GM23338 (cell line): ENCODE measurements around the gene LCE6A. TPM values are rescaled to one million over a fixed set of nuclear protein-coding genes. Genes with fewer than 3 reads are reported as not detected.

Experiments used
- ATAC-seq: fragments of 200-7000 bp; cut with Tn5 transposase; 3 replicates; pipeline ENCODE4 v1.9.1; 2020
- DNase-seq: peaks from one replicate; pipeline ENCODE4 v3.0.0-alpha.2; 2015; ENCODE audit warnings: low spot score
- H2AFZ ChIP-seq: fragments of 200-600 bp; sonication (generic); 2 replicates; pipeline ENCODE4 v1.8.0; 2016; ENCODE audit warnings: antibody characterized with exemption, mild to moderate bottlenecking, moderate library complexity
- H3F3A ChIP-seq: fragments of 200-600 bp; sonication (generic); replicated peaks from 2 replicates; pipeline ENCODE4 v1.8.0; 2017; ENCODE audit warnings: antibody characterized with exemption, mixed run types, low read depth
- H3K27ac ChIP-seq: fragments of 200-600 bp; sonication (generic); 2 replicates; pipeline ENCODE4 v1.6.1; 2016; ENCODE audit warnings: low read depth
- H3K27me3 ChIP-seq: fragments of 200-600 bp; sonication (generic); 2 replicates; pipeline ENCODE4 v1.8.0; 2016; ENCODE audit warnings: mild to moderate bottlenecking, mixed run types, moderate library complexity; ENCODE audit not compliant: insufficient read depth
- H3K36me3 ChIP-seq: fragments of 200-600 bp; sonication (generic); 2 replicates; pipeline ENCODE4 v1.8.0; 2016; ENCODE audit warnings: mild to moderate bottlenecking; ENCODE audit not compliant: insufficient read depth
- H3K4me1 ChIP-seq: fragments of 200-600 bp; sonication (generic); 2 replicates; pipeline ENCODE4 v1.8.0; 2016; ENCODE audit warnings: mild to moderate bottlenecking, moderate library complexity; ENCODE audit not compliant: insufficient read depth
- H3K4me2 ChIP-seq: fragments of 200-600 bp; sonication (generic); 2 replicates; pipeline ENCODE4 v1.7.1; 2017; ENCODE audit warnings: mixed run types
- H3K4me3 ChIP-seq: fragments of 200-600 bp; sonication (generic); 2 replicates; pipeline ENCODE4 v1.6.1; 2016; ENCODE audit warnings: mixed run types
- H3K79me2 ChIP-seq: fragments of 200-600 bp; sonication (generic); replicated peaks from 2 replicates; pipeline ENCODE4 v1.8.0; 2017; ENCODE audit warnings: mild to moderate bottlenecking; ENCODE audit not compliant: insufficient read depth
- H3K9me2 ChIP-seq: fragments of 200-600 bp; sonication (generic); 2 replicates; pipeline ENCODE4 v1.8.0; 2017; ENCODE audit not compliant: insufficient read depth
- H4K20me1 ChIP-seq: fragments of 200-600 bp; sonication (generic); replicated peaks from 2 replicates; pipeline ENCODE4 v1.8.0; 2017; ENCODE audit warnings: mild to moderate bottlenecking; ENCODE audit not compliant: insufficient read depth
- H3K27ac Mint-ChIP-seq: 2 replicates; pipeline ENCODE4 v1.8.0; 2020; ENCODE audit warnings: inconsistent platforms, mild to moderate bottlenecking, moderate library complexity, mixed read lengths
- H3K27me3 Mint-ChIP-seq: 3 replicates; pipeline ENCODE4 v1.8.0; 2022; ENCODE audit warnings: low read depth, mild to moderate bottlenecking, moderate library complexity, mixed read lengths, inconsistent platforms; ENCODE audit not compliant: insufficient read depth, poor library complexity
- H3K36me3 Mint-ChIP-seq: 3 replicates; pipeline ENCODE4 v1.8.0; 2021; ENCODE audit warnings: low read depth, mild to moderate bottlenecking, inconsistent platforms, moderate library complexity, mixed read lengths
- H3K4me1 Mint-ChIP-seq: 3 replicates; pipeline ENCODE4 v1.8.0; 2020; ENCODE audit warnings: mild to moderate bottlenecking, inconsistent platforms, mixed read lengths
- H3K4me3 Mint-ChIP-seq: 3 replicates; pipeline ENCODE4 v1.8.0; 2021; ENCODE audit warnings: moderate library complexity, mild to moderate bottlenecking, inconsistent platforms, mixed read lengths
- H3K9me3 Mint-ChIP-seq: 3 replicates; pipeline ENCODE4 v1.8.0; 2020; ENCODE audit warnings: moderate library complexity, mild to moderate bottlenecking, inconsistent platforms, mixed read lengths
- CREB1 ChIP-seq: fragments of 250-450 bp; sonication (Bioruptor Pico); IDR thresholded peaks from 2 replicates; pipeline ENCODE4 v1.5.0; 2020; ENCODE audit warnings: low read depth, mild to moderate bottlenecking, moderate library complexity
- EZH2 ChIP-seq: fragments of 200-600 bp; sonication (generic); IDR thresholded peaks from one replicate; pipeline ENCODE4 v1.8.0; 2017; ENCODE audit warnings: antibody characterized with exemption, mild to moderate bottlenecking, low read depth; ENCODE audit not compliant: unreplicated experiment
- EZH2phosphoT487 ChIP-seq: fragments of 200-600 bp; sonication (generic); IDR thresholded peaks from one replicate; pipeline ENCODE4 v1.8.1; 2018; ENCODE audit warnings: antibody characterized with exemption; ENCODE audit not compliant: unreplicated experiment
- JUNB ChIP-seq: IDR thresholded peaks from one replicate; pipeline ENCODE4 v1.6.1; 2016; ENCODE audit warnings: antibody characterized with exemption; ENCODE audit not compliant: unreplicated experiment
- NANOG ChIP-seq: IDR thresholded peaks from 2 replicates; pipeline ENCODE4 v1.6.1; 2016; ENCODE audit warnings: antibody characterized with exemption, borderline replicate concordance
- POLR2AphosphoS5 ChIP-seq: IDR thresholded peaks from 2 replicates; pipeline ENCODE4 v1.6.1; 2016; ENCODE audit warnings: antibody characterized with exemption, low read depth
- STAT1 ChIP-seq: IDR thresholded peaks from one replicate; pipeline ENCODE4 v1.6.1; 2016; ENCODE audit warnings: antibody characterized with exemption; ENCODE audit not compliant: unreplicated experiment
- ZNF114 ChIP-seq: fragments of 250-450 bp; sonication (Bioruptor Pico); IDR thresholded peaks from 2 replicates; pipeline ENCODE4 v1.5.0; 2020; ENCODE audit warnings: mild to moderate bottlenecking, moderate library complexity
- ZNF331 ChIP-seq: fragments of 250-450 bp; sonication (Bioruptor Pico); IDR thresholded peaks from 2 replicates; pipeline ENCODE4 v1.5.0; 2020; ENCODE audit warnings: low read depth, mild to moderate bottlenecking, moderate library complexity
- polyA plus RNA-seq: library from polyadenylated mRNA; unstranded; fragments of >200 nt; fragmentation: Nextera tagmentation; extraction: Ambion mirVana; gene quantifications from 2 replicates; pipeline ENCODE4 v1.2.1, GENCODE V29; 2016
- total RNA-seq: library from RNA; depleted of rRNA; stranded (reverse); fragments of >200 nt; shearing (Covaris generic); gene quantifications from 2 replicates; pipeline ENCODE4 v1.2.3, GENCODE V29; 2014
- TF ChIP-seq, protein P1 (sequence below): fragments of 250-450 bp; sonication (Bioruptor Pico); IDR thresholded peaks from 2 replicates; pipeline ENCODE4 v1.5.0; 2020; ENCODE audit warnings: mild to moderate bottlenecking, moderate library complexity
- TF ChIP-seq, protein P2 (sequence below), 2 experiments: fragments of 200-600 bp in 1 of 2; sonication (generic) in 1 of 2; conservative IDR thresholded peaks; 2 replicates each; pipeline versions ENCODE4 v1.5.1 to v1.6.1; 2016 to 2017; ENCODE audit warnings: antibody characterized with exemption in 2 of 2, low read depth in 2 of 2, mild to moderate bottlenecking in 2 of 2, moderate library complexity in 1 of 2

The LCE6A gene
- total and polyA plus RNA-seq, 2 experiments from 2014 or later = not detected

GRCh38 chr1:152824964-152825363, 17.7 kb upstream of the LCE6A start:
- DNase-seq = no peak
- H3K4me2 ChIP-seq = no peak overlapping the region
- no peak overlapping the region for H2AFZ ChIP-seq
- H3K4me3 Mint-ChIP-seq = no peak overlapping the region
- no peak for ATAC-seq
- H3K27me3 ChIP-seq = no peaks in the 10 kb centered on the region
- no peak overlapping the region for H3K27ac ChIP-seq
- no peaks in the 10 kb centered on the region for H3K36me3 ChIP-seq
- peaks cover 6% of the 10 kb centered on the region; the same call in 2 of the 3 replicates for H3K9me3 Mint-ChIP-seq
- no peaks in the 10 kb centered on the region for H3K4me1 ChIP-seq
- H3K36me3 Mint-ChIP-seq = no peaks in the 10 kb centered on the region
- no peaks in the 10 kb centered on the region for H3F3A ChIP-seq
- no peaks in the 10 kb centered on the region for H3K9me2 ChIP-seq
- no peak overlapping the region for H3K27ac Mint-ChIP-seq
- peaks cover 3% of the 10 kb centered on the region for H3K27me3 Mint-ChIP-seq
- TF ChIP-seq, protein P1, sequence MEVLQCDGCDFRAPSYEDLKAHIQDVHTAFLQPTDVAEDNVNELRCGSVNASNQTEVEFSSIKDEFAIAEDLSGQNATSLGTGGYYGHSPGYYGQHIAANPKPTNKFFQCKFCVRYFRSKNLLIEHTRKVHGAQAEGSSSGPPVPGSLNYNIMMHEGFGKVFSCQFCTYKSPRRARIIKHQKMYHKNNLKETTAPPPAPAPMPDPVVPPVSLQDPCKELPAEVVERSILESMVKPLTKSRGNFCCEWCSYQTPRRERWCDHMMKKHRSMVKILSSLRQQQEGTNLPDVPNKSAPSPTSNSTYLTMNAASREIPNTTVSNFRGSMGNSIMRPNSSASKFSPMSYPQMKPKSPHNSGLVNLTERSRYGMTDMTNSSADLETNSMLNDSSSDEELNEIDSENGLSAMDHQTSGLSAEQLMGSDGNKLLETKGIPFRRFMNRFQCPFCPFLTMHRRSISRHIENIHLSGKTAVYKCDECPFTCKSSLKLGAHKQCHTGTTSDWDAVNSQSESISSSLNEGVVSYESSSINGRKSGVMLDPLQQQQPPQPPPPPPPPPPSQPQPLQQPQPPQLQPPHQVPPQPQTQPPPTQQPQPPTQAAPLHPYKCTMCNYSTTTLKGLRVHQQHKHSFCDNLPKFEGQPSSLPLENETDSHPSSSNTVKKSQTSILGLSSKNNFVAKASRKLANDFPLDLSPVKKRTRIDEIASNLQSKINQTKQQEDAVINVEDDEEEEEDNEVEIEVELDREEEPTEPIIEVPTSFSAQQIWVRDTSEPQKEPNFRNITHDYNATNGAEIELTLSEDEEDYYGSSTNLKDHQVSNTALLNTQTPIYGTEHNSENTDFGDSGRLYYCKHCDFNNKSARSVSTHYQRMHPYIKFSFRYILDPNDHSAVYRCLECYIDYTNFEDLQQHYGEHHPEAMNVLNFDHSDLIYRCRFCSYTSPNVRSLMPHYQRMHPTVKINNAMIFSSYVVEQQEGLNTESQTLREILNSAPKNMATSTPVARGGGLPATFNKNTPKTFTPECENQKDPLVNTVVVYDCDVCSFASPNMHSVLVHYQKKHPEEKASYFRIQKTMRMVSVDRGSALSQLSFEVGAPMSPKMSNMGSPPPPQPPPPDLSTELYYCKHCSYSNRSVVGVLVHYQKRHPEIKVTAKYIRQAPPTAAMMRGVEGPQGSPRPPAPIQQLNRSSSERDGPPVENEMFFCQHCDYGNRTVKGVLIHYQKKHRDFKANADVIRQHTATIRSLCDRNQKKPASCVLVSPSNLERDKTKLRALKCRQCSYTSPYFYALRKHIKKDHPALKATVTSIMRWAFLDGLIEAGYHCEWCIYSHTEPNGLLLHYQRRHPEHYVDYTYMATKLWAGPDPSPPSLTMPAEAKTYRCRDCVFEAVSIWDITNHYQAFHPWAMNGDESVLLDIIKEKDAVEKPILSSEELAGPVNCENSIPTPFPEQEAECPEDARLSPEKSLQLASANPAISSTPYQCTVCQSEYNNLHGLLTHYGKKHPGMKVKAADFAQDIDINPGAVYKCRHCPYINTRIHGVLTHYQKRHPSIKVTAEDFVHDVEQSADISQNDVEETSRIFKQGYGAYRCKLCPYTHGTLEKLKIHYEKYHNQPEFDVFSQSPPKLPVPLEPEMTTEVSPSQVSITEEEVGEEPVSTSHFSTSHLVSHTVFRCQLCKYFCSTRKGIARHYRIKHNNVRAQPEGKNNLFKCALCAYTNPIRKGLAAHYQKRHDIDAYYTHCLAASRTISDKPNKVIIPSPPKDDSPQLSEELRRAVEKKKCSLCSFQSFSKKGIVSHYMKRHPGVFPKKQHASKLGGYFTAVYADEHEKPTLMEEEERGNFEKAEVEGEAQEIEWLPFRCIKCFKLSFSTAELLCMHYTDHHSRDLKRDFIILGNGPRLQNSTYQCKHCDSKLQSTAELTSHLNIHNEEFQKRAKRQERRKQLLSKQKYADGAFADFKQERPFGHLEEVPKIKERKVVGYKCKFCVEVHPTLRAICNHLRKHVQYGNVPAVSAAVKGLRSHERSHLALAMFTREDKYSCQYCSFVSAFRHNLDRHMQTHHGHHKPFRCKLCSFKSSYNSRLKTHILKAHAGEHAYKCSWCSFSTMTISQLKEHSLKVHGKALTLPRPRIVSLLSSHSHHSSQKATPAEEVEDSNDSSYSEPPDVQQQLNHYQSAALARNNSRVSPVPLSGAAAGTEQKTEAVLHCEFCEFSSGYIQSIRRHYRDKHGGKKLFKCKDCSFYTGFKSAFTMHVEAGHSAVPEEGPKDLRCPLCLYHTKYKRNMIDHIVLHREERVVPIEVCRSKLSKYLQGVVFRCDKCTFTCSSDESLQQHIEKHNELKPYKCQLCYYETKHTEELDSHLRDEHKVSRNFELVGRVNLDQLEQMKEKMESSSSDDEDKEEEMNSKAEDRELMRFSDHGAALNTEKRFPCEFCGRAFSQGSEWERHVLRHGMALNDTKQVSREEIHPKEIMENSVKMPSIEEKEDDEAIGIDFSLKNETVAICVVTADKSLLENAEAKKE (CRISPR knock-in tag) = no peak
- TF ChIP-seq ZNF114 (CRISPR knock-in tag) (no peak), EZH2 (no peak), CREB1 (CRISPR knock-in tag) (no peak), ZNF331 (CRISPR knock-in tag) (no peak), EZH2phosphoT487 (no peak), JUNB (no peak), POLR2AphosphoS5 (no peak), NANOG (no peak), STAT1 (no peak)
- TF ChIP-seq, protein P2, sequence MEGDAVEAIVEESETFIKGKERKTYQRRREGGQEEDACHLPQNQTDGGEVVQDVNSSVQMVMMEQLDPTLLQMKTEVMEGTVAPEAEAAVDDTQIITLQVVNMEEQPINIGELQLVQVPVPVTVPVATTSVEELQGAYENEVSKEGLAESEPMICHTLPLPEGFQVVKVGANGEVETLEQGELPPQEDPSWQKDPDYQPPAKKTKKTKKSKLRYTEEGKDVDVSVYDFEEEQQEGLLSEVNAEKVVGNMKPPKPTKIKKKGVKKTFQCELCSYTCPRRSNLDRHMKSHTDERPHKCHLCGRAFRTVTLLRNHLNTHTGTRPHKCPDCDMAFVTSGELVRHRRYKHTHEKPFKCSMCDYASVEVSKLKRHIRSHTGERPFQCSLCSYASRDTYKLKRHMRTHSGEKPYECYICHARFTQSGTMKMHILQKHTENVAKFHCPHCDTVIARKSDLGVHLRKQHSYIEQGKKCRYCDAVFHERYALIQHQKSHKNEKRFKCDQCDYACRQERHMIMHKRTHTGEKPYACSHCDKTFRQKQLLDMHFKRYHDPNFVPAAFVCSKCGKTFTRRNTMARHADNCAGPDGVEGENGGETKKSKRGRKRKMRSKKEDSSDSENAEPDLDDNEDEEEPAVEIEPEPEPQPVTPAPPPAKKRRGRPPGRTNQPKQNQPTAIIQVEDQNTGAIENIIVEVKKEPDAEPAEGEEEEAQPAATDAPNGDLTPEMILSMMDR (conservative IDR thresholded peaks at IDR 0.05; ENCODE audit: low read depth in 2 of 2) = no peak
- no peak overlapping the region for H3K4me3 ChIP-seq
- H3K79me2 ChIP-seq = no peaks in the 10 kb centered on the region
- no peaks in the 10 kb centered on the region for H4K20me1 ChIP-seq
- no peaks in the 10 kb centered on the region for H3K4me1 Mint-ChIP-seq
